K562 (cell line): ENCODE measurements around the gene FUT2. TPM values are rescaled to one million over a fixed set of nuclear protein-coding genes. Genes with fewer than 3 reads are reported as not detected.

Source experiments
- ARID2 ChIP-seq: fragments of 450-650 bp; IDR thresholded peaks from 2 replicates; pipeline ENCODE4 v1.6.1; 2017; ENCODE audit warnings: antibody characterized with exemption, mild to moderate bottlenecking
- BHLHE40 ChIP-seq: IDR thresholded peaks from 2 replicates; pipeline ENCODE4 v1.6.1; 2011; ENCODE audit warnings: low read length, improper control_type of control experiment
- CBX8 ChIP-seq: fragments of 200-600 bp; sonication (generic); IDR thresholded peaks from 2 replicates; pipeline ENCODE4 v1.6.1; 2012; ENCODE audit warnings: borderline replicate concordance, mixed run types, low read depth, mild to moderate bottlenecking, moderate library complexity, mixed read lengths, low read length, control low read depth, inconsistent platforms; ENCODE audit not compliant: poor library complexity, severe bottlenecking; ENCODE audit errors: extremely low read depth
- CTCFL ChIP-seq: IDR thresholded peaks from 2 replicates; pipeline ENCODE4 v1.6.1; 2011; ENCODE audit warnings: borderline replicate concordance, low read depth, mild to moderate bottlenecking, moderate library complexity, low read length; ENCODE audit not compliant: insufficient read depth, poor library complexity, severe bottlenecking
- E2F6 ChIP-seq, 2 experiments: IDR thresholded peaks; 2 replicates each; pipeline ENCODE4 v1.6.1; 2011; ENCODE audit warnings: borderline replicate concordance in 1 of 2, control low read depth in 1 of 2, low read depth in 1 of 2, low read length in 1 of 2, mild to moderate bottlenecking in 1 of 2, mixed read lengths in 1 of 2, moderate library complexity in 1 of 2; ENCODE audit not compliant: insufficient read depth in 1 of 2, insufficient read length in 1 of 2, poor library complexity in 1 of 2, severe bottlenecking in 1 of 2; ENCODE audit errors: extremely low read depth in 1 of 2
- ETS2 ChIP-seq: IDR thresholded peaks from 2 replicates; pipeline ENCODE4 v1.6.1; 2016; ENCODE audit warnings: borderline replicate concordance, missing genetic modification characterization, mild to moderate bottlenecking, moderate library complexity, missing compliant biosample characterization; ENCODE audit not compliant: poor library complexity, severe bottlenecking
- FOXP1 ChIP-seq: sonication (generic); formaldehyde crosslinking; IDR thresholded peaks from 2 replicates; pipeline ENCODE4 v1.8.0; 2022; ENCODE audit warnings: mild to moderate bottlenecking, missing genetic modification reagents
- MCM7 ChIP-seq, 2 experiments: fragments of 450-650 bp; IDR thresholded peaks; 2 replicates each; pipeline ENCODE4 v1.6.1; 2016 to 2018
- NR3C1 ChIP-seq: sonication (generic); formaldehyde crosslinking; IDR thresholded peaks from 2 replicates; pipeline ENCODE4 v1.8.1; 2022; ENCODE audit warnings: missing genetic modification reagents
- RBM39 ChIP-seq: fragments of 200-400 bp; formaldehyde crosslinking; optimal IDR thresholded peaks from 2 replicates; pipeline ENCODE3; 2018; ENCODE audit warnings: low read depth, low read length
- TBL1XR1 ChIP-seq, 2 experiments: IDR thresholded peaks; 2 replicates each; pipeline ENCODE4 v1.6.1; 2012; ENCODE audit warnings: improper control_type of control experiment in 2 of 2, low read length in 2 of 2, mild to moderate bottlenecking in 1 of 2
- TBP ChIP-seq: optimal IDR thresholded peaks from 2 replicates; pipeline ENCODE3; 2011; ENCODE audit warnings: low read depth, low read length, improper control_type of control experiment
- TCF7L2 ChIP-seq: fragments of 150-350 bp; IDR thresholded peaks from 2 replicates; pipeline ENCODE4 v1.6.1; 2016; ENCODE audit warnings: low read depth, mild to moderate bottlenecking, low read length, moderate library complexity
- UBTF ChIP-seq, 2 experiments: IDR thresholded peaks; 2 replicates each; pipeline ENCODE4 v1.6.1; 2012; ENCODE audit warnings: improper control_type of control experiment in 2 of 2, low read depth in 2 of 2, low read length in 2 of 2, borderline replicate concordance in 1 of 2
- ZNF695 ChIP-seq: fragments of 450-650 bp; formaldehyde crosslinking; IDR thresholded peaks from 2 replicates; pipeline ENCODE4 v1.4.0; 2020; ENCODE audit warnings: mild to moderate bottlenecking, moderate library complexity
- ZNF780A ChIP-seq: fragments of 250-450 bp; sonication (Bioruptor Pico); IDR thresholded peaks from 2 replicates; pipeline ENCODE4 v1.5.0; 2021; ENCODE audit warnings: mild to moderate bottlenecking
- ZNF785 ChIP-seq: fragments of 250-450 bp; sonication (Bioruptor Pico); IDR thresholded peaks from 2 replicates; pipeline ENCODE4 v1.4.0; 2020; ENCODE audit warnings: mild to moderate bottlenecking
- polyA plus RNA-seq, 8 experiments: library from polyadenylated mRNA; depleted of rRNA in 4 of 8; stranded (reverse) in 5 of 8; unstranded in 3 of 8; fragments of >200 nt; fragmentation: Nextera tagmentation in 2 of 8; fragmentation: Illumina TruSeq in 1 of 8; extraction: Ambion mirVana in 2 of 8; extraction: Trizol in 1 of 8; gene quantifications; 2 replicates each; pipeline versions ENCODE4 v1.2.1 to v1.2.3, GENCODE V29; 2011 to 2014; ENCODE audit warnings: inconsistent platforms in 1 of 8, missing spikeins in 1 of 8
- total RNA-seq, 7 experiments: library from RNA; depleted of rRNA in 6 of 7; stranded (reverse); fragments of >200 nt in 6 of 7; fragmentation: Illumina TruSeq in 2 of 7; extraction: Trizol in 2 of 7; gene quantifications; 2 replicates each; pipeline versions ENCODE4 v1.2.1 to v1.2.3, GENCODE V29; 2011 to 2021; ENCODE audit warnings: low replicate concordance in 1 of 7

FUT2 gene
- total and polyA plus RNA-seq, 9 of the 15 experiments (the other 6 are each of a cell fraction or from before 2014, with no cell fraction given), result 0.03 to 0.04 TPM; not detected in 7

GRCh38 chr19:48738557-48739403 lies 43.0 kb downstream of the FUT2 start (continued):
- TF ChIP-seq E2F6 (IDR thresholded peaks at IDR 0.05; ENCODE audit: borderline replicate concordance in 1 of 2, extremely low read depth in 1 of 2, insufficient read depth in 1 of 2, insufficient read length in 1 of 2, low read depth in 1 of 2, low read length in 1 of 2, poor library complexity in 1 of 2, severe bottlenecking in 1 of 2), result peak; percentile 97 to 99
- TF ChIP-seq NR3C1, result no peak
- no peak for TF ChIP-seq ZNF780A
- TF ChIP-seq ETS2, result no peak
- no peak for TF ChIP-seq MCM7 (IDR thresholded peaks at IDR 0.05)
- TF ChIP-seq FOXP1, result 0 out of 2 replicates have a peak, but pooled peaks have one; percentile 65
- TF ChIP-seq TCF7L2, result no peak
- TF ChIP-seq ZNF695, result no peak
- TF ChIP-seq ZNF785 (CRISPR knock-in tag), result no peak
- TF ChIP-seq CBX8, result no peak
- peak; percentile 78; the same call in 1 of the 2 replicates for TF ChIP-seq BHLHE40
- no peak for TF ChIP-seq ARID2
- TF ChIP-seq CTCFL, result peak; percentile 75
- TF ChIP-seq TBP, result peak; percentile 31
- TF ChIP-seq RBM39, result no peak
- peak in 1 of 2 experiments; percentile 59; a peak in 2 of 4 replicates for TF ChIP-seq UBTF (IDR thresholded peaks at IDR 0.05; ENCODE audit: borderline replicate concordance in 1 of 2, low read depth in 2 of 2, low read length in 2 of 2)
- no peak for TF ChIP-seq TBL1XR1 (IDR thresholded peaks at IDR 0.05; ENCODE audit: low read length in 2 of 2)
